GM19463 (cell line): Measurements from ENCODE around the gene ITPR3.

Experiments used
- ATAC-seq: cut with Tn5 transposase; IDR thresholded peaks from one replicate; pipeline ENCODE4 v1.9.1; 2021; ENCODE audit warnings: mild to moderate bottlenecking, moderate library complexity; ENCODE audit not compliant: unreplicated experiment

Gene ITPR3

DNA sequence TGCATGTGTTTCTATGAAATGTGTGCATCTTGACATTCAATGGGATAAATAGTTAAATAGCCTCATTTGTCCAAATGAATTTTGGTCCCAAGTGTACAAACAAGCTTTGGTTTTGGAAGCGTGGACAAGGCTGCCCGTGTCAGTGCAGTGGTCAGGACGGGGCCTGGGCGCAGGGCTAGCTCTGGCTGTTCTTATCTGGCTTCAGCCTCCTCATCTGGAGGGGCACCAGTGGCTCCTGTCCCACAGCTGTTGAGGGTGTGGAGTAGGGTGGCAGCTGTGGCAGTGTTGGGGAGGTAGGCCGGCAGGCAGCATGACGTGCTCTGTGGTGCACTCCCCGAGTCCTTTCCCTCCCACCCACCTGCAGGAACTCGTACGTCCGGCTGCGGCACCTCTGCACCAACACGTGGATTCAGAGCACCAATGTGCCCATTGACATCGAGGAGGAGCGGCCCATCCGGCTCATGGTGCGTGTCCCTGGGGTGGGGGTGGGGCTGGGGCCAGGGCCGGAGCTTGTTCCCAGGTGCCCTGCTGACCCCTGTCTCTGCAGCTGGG is 43.5 kb downstream of the ITPR3 start:
- ATAC-seq, result no peak

DNA sequence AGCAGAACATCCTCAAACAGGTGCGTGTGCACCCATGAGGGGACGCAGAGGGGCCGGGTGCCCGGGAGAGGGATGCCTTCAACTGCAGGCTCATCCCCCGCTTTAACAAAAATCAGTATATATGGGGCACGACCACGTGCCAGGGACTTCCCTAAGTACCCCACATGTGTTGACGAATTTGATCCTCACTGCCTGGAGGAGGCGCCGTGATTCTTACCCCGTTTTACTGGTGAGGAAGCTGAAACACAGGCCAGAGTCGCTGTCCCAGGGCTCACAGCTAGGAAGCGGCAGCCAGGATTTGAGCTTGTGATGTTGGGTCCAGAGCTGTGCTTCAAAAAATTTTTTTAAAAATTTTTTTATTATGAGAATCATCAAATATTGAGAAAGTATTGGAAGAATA is 44.8 kb downstream of the ITPR3 start:
- ATAC-seq, result no peak

DNA sequence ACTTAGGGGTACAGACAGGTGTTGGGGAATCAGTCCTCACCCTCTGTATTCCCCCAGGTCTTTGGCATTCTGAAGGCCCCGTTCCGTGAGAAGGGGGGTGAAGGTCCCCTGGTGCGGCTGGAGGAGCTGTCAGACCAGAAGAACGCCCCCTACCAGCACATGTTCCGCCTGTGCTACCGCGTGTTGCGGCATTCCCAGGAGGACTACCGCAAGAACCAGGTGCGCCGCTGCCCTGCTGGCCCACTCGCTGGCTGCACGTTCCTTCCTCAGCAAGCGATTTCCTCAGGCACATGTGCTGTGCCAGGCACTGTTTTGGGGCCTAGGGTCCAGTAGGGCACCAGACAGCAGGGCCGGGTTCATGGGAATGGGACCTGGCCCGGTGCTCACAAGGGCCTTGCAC is 46.0 kb downstream of the ITPR3 start:
- no peak for ATAC-seq

DNA sequence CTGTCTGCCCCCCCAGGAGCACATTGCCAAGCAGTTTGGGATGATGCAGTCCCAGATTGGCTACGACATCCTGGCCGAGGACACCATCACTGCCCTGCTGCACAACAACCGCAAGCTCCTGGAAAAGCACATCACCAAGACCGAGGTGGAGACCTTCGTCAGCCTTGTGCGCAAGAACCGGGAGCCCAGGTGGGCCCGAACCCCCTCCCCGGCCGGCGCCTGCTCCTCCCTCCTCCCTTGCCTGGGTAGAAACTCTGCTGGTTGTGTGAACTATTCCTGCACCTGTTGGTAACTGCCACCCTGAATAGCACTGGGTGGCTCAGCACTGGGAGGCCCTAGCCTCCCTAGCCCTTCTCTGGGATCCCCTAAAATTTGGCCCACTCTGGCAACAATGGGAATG is 46.7 kb downstream of the ITPR3 start:
- ATAC-seq, result no peak

DNA sequence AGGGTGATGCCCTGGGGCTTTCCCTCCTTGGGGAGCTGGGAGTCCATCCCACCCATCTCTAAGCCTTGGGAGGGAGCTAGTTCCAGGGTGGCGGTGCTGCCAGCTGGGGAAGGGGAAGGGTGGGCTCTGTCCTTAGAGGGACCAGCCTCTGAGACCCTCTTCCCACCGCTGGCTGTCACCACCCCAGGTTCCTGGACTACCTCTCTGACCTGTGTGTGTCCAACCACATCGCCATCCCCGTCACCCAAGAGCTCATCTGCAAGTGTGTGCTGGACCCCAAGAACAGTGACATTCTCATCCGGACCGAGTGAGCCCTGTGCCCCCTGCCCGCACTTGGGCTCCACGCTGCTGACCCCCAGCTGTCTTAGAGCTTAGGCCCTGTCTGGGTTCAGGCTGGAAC is 47.2 kb downstream of the ITPR3 start:
- no peak for ATAC-seq

DNA sequence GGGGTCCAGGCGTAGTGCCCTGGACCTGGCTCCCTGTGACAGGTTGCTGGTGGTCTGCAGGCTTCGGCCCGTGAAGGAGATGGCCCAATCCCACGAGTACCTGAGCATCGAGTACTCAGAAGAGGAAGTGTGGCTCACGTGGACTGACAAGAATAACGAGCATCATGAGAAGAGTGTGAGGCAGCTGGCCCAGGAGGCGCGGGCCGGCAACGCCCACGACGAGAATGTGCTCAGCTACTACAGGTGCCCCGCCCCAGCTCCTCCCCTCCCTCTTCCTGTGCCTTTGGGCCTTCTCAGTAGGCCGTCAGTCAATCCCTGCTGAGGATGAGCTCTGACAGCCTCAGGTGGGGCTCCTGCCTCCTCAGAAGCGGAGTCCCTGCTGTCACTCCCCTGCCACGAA is 47.8 kb downstream of the ITPR3 start:
- ATAC-seq, result no peak

DNA sequence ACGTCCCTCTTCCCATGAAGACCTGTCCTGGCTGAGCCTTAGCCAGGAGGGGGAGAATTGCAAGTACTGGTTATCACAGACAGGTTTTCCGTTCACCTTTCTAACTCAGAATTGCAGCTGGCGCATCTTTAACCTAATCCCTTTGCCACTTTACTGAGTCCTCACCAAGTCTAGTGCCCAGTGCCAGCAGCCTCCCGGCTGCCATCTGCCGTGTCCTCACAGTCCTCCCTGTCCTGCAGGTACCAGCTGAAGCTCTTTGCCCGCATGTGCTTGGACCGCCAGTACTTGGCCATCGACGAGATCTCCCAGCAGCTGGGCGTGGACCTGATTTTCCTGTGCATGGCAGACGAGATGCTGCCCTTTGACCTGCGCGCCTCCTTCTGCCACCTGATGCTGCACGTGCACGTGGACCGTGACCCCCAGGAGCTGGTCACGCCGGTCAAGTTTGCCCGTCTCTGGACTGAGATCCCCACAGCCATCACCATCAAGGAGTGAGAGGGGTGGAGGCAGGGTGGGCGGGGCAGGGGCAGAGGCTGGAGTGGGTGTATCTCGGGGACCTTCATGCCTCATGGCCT is 49.1 kb downstream of the ITPR3 start:
- ATAC-seq, result no peak

DNA sequence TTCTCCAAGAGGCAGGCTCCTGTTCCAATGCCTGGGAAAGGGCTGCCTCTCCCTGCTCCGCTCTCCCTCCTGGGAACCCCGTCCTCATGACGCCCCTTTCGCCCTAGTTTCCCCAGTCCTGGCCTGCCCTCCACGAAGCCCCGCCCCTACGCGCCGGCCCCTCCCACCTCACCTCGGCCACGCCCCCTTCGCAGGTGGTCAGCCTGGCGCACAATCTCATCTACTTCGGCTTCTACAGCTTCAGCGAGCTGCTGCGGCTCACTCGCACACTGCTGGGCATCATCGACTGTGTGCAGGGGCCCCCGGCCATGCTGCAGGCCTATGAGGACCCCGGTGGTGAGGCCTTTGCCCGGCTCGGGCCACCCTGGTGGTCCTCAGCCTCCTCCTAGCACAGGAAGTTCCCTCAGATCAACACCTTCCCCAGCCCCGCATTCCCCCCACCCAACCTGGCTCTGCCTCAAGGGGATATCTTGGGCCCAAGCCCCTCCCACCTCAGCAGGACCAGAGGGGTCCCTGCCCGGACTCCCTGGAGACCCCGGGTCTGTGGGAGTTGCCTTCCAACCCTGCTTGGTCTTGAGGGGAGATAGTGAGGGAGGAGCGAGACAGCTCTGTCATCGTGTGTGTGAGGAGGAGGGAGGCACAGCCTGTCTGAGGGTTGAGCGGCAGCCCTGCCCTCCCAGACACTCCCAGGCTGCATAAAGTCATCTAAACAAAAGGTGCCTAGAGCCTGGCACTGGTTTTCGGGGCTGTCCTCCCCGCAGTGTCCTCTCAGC is 50.0 kb downstream of the ITPR3 start:
- ATAC-seq, result no peak

DNA sequence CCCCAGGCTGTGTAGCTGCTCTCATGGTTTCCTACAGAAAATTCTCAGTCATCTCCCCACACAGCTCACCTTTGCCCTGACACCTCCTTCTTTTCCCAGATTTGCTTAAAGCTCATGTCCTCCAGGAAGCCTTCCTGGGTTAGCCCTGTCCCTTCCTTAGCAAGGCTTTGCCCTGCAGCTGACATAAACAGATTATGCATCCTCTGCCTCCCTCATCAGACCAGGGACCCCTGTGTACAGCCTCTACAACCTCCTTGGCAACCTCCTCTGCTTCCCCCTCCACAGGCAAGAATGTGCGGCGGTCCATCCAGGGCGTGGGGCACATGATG is 50.6 kb downstream of the ITPR3 start:
- ATAC-seq, result no peak

DNA sequence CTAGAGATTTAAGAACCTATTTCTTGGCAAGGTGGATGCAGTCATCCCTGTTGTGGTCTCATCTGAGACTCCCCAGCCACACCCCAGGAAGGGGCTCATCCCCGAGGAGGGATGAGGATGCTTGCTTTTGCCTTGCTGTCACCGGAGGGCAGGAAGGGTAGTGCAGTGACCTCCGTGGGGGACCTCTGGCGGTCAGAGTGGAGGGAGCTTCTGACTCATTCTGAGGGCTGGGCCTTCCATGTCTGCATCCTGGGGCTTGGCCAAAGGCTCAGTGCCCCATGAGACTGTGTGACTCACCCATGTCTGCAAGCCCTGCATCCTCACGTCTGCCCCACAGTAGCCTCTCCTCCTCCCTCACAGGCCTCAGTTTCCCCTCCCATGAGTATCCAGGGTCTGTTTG is 51.7 kb downstream of the ITPR3 start:
- no peak for ATAC-seq

DNA sequence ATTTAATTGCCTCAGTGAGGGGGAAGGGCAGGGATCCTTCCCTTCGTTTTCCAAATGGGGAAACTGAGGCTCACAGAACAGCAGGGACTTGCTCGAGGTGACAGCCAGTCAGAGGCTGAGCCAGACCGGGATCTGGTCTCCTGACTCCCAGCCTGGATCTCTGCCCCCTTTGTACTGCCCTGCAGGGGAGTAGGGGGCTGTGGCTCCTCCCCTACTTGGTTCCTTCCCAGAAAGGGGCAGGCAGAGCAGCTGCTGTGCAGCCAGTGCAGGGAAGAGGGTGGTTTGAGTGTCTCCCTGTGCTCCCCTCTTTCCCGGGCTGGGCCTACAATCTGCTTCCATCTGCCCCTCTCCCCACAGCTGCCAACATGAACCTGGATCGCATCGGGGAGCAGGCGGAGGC is 52.7 kb downstream of the ITPR3 start:
- no peak for ATAC-seq

DNA sequence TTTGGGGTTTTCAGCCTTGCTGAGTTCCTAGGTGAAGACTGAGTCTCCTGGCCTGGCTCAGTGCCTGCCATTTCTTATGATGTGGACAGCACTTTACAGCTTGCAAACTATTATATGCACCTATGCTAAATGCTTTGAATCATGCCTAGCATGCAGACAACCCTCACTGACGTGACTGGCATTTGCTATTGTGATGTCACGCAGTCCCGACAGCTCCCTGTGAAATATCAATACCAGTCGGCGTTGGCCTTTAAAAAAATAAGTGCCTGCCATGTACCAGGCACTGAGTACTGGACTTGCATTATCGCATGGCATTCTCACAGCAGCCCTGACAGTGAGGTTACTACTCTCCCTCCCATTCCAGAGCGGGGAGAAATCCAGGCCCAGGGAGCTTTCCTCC is 54.8 kb downstream of the ITPR3 start:
- no peak for ATAC-seq

DNA sequence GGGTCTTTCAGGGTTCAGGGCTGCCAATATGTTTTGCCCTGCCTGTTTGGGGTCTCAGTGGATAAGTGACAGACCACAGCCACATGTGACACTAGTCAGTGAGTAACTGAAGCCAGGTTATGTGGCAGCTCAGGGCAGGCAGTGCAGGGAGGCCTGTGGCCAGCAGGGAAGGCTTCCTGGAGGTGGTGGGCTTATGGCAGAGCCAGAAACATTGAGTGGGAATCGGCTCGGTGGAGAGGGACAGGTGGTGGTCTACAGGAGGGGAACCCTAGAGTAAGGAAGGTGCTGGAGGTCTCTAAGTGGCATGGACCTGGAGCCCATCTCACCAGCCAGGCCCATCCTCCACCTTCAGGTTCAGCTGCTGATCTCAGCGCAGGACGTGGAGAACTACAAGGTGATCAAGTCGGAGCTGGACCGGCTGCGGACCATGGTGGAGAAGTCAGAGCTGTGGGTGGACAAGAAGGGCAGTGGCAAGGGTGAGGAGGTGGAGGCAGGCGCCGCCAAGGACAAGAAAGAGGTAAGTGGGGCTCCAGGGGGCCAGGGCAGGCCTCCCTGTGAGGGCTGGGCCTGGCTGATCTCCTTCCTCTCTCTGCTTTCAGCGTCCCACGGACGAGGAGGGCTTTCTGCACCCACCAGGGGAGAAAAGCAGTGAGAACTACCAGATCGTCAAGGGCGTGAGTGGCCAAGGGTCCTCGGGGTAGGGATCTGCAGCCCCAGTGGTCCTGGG is 55.5 kb downstream of the ITPR3 start:
- no peak for ATAC-seq

DNA sequence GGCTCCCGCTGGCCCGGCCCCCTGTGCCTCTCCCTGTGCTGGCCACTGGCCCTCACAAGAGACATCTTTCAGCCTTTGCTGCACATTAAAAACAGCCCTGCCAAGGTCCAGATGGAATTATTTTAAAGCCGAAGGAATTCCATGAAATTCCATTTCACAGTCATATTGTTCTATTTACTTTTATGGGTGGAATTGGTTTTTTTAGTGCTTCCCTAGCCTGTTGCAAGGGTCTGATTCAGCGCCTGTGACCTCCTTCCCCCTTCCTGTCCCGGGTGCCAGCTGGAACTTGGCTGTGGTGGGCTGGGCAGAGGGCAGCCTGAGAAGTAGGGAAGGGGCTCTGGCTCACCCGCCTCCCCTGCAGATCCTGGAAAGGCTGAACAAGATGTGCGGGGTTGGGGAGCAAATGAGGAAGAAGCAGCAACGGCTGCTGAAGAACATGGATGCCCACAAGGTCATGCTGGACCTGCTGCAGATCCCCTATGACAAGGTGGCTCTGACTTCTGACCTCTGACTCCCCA is 56.1 kb downstream of the ITPR3 start:
- no peak for ATAC-seq

DNA sequence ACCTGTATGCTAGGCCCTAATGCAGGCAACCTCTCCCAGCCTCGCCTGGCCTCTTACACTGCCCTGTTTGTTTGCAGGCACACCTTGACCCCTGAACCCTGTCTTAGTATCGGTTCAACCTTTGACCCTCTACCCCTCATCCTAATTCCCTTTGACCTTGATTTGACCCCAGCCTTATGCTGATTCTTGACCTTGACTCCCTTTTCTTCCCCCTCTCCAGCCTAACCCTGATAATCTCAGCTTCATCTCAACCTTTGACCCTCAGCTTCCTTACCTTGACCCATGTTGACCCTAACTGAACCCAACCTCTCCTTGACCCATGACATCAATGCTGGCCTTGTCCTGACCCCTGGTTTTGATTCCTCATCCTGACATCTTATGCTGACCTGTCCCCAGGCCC is 56.6 kb downstream of the ITPR3 start:
- ATAC-seq, result no peak

DNA sequence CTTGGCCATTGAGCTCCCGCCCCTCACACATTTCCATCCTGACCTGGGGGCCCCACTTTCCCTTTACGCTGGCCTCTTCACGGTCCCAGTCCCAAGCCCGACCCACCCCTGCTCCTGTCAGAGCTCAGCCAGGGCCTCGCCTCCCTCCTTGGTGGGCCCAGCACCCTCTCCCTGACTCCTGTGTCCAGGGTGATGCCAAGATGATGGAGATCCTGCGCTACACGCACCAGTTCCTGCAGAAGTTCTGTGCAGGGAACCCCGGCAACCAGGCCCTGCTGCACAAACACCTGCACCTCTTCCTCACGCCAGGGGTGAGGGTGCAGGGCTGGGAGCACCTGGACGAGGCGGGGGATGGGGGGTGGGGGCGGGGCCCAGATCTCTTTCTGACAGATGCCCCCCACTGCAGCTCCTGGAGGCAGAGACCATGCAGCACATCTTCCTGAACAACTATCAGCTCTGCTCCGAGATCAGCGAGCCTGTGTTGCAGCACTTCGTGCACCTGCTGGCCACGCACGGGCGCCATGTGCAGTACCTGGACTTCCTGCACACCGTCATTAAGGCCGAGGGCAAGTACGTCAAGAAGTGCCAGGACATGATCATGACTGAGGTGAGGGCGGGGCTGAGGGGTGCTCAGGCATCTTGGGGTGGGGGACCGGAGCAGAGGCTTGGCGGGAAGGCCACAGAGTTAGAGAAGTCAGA is 57.3 kb downstream of the ITPR3 start:
- no peak for ATAC-seq

DNA sequence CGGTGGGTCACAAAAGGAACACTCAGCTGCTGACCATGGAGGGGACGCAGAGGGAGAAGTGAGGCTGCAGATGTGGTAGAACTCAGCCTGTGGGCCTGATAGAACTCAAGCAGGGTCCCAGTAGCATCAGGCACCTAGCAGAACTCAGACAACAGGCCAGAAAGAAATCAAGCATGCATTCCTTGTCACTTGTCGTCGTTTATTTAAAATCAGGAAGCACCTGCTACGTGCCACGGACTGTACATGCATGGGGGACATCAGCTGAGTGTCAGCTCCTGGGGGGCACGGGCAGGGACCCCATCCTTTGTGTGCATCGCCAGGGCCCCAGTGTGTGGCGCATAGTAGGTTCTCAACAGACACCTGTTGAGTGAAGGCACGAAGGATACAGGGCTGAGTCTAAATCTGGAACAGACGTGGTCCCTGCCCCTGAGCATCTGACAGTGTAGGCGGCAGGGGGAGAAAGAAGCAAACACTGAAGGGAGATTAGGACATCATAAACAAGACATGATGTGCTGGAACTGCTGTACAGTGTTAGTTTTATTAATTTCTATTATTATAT is 57.9 kb downstream of the ITPR3 start:
- no peak for ATAC-seq

DNA sequence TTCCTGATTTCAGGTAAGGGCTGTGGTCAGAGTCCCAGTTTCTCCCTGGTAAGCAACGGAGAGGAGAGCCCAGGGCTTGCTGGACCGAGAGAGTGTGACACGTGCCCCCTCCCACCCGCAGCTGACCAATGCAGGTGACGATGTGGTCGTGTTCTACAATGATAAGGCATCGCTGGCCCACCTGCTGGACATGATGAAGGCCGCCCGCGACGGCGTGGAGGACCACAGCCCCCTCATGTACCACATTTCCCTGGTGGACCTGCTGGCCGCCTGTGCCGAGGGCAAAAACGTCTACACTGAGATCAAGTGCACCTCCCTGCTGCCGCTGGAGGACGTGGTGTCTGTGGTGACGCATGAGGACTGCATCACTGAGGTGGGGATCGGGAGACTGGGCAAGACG is 58.6 kb downstream of the ITPR3 start:
- no peak for ATAC-seq

DNA sequence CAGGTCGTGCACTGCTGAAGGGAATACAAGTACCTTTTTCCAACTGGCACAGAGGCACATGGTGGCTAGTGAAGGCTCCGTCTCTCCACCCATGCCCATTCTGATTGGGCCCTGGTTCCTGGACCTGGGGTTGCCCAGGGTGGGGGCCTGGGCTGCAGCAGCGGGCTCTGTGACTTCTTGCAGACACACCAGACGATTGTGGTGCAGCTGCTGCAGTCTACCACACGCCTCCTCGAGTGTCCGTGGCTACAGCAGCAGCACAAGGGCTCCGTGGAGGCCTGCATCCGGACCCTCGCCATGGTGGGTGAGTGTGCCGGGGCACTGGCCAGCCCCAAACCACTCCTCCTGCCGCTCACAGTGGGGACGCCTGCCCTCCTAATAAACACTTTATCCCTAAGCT is 61.2 kb downstream of the ITPR3 start:
- ATAC-seq, result no peak

DNA sequence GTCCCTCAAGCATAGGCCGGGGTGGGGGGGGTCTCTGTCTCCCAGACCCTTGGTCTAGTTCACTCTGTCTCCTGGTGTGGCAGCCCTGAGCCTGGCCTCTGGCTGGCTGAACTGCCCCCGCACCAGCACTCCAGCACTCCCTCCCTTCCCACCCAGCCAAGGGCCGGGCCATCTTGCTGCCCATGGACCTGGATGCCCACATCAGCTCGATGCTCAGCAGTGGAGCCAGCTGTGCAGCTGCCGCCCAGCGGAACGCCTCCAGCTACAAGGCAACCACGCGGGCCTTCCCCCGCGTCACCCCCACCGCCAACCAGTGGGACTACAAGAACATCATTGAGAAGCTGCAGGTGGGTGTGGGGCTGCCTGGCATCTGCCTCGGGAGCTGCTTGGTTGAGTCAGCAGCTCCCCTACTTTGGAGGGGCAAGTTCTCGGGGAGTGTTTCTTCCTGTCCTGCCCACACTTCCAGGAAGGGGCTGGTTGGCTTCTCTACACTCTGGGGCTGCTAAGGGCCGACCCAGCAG is 62.0 kb downstream of the ITPR3 start:
- no peak for ATAC-seq
